Stimulated activated CD8-positive, alpha-beta memory T cell treated with anti-CD3 and anti-CD28 coated beads, Interleukin-7, amount 100 ng/mL, for 24 hours (primary cell): Measurements from ENCODE around the gene ARHGAP26.

Experiments used
- DNase-seq: peaks from one replicate; pipeline ENCODE4 v3.0.0-alpha.2; 2020; ENCODE audit warnings: low read depth

Gene ARHGAP26

DNA sequence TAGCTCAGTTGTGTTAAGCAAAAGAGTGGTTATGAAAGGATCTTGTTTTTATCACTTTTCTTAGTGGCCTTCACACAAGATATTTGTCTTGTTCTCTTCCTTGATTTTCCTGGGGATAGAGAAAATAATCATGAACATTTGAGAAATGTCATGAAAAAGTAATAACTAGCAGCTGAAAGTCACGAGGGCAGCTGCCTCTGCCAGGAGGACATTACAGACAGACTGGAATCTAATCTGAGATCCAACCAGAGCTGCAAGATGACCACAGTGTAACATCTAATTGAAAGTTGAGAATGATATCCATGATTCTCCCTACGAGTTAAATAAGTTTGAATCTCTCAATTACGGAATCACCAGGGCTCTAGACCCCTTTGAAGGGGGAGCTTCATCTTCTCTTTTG is 274.9 kb downstream of the ARHGAP26 start:
- no peak for DNase-seq

DNA sequence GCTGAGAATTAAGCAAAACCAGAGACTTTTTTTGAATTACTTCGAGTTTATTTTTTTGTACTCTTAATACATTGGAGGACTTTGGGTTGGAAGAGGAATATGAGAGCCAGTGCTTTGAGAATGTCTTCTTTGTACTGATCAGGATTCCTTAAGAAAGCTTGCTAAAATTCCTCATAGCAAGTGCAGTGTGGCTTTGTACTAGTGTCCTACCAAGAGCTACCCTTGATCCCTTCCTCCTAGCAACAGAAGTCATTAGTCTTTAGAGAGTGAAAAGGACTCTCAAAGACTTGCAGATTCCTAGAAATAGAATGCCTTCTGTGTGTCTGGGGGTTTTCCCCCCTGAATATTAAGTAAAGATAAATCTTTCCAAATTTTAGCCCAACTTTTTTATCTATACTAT is 276.1 kb downstream of the ARHGAP26 start:
- DNase-seq: no peak

DNA sequence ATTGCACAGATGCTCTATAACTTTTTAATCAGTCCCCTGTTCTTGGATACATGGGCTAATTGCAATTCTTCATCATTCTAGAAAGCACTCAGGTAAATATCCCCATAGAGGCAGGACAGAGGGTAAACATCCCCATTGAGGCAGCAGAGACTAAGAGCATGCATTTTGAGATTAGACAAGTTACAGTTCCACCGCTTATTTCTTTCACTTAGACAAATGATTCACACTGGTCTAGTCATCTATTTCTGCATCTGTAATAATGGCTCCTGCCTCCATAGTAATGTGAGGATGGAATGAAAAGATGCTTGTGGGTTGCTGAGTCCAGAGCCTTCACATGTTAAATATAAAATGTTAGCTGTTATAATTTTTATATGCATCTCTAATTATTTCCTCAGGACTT is 276.9 kb downstream of the ARHGAP26 start:
- DNase-seq: no peak

DNA sequence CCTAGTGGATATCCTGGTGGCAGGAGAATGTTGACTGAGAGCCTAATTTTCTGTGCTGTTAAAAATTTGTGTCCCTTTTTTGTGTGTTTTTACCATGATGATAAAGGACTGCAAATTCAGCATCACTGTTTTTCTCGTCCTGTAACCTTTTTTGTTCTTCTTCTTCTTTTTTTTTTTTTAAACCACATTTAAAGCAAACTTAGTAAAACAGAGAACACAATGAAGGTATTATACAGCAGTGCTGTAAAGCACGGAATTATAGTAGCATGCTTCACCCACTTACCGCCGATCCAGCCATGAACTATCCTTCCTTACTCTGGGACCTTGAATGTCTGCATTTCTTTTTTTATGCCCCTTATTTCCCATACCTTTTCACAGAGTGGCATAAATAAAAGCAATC is 280.0 kb downstream of the ARHGAP26 start:
- DNase-seq: no peak

DNA sequence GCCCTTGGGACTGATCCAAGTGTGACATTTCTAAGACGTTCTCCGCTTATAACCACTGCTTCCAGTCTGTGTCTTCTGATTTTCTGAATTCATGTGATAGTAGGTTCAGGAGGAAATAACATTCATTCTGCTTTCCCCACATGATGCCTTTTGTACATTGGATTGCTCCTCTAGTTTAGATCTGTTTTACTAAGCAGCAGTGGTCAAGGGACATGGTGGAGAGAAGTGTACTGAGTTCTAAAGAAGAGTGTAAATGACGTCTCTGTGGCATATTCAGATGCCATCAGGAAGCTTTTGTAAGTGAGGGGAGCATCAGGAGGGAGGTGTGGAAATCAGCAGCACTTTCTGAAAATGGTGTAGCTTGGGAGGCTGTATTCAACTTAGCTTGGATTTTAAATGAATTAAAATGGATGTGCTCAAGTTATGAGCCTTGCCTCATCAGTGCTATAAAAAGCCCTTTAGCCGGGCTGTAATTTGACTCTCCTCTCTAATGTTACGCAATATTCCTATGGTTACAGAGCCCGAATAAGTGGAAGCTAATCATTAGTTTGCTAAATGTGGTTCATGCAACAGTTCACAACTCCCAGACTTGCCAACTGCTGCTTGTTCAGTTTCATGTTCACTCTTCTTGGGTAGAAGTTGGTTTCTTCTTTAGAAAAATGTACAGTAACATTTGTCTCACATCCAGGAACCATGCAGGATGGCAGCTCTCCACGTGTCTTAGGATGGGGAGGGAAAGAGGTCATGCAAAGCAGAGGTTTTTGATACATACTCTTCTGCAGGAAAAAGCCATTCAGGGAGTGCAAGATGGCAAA is 281.3 kb downstream of the ARHGAP26 start:
- no peak for DNase-seq

DNA sequence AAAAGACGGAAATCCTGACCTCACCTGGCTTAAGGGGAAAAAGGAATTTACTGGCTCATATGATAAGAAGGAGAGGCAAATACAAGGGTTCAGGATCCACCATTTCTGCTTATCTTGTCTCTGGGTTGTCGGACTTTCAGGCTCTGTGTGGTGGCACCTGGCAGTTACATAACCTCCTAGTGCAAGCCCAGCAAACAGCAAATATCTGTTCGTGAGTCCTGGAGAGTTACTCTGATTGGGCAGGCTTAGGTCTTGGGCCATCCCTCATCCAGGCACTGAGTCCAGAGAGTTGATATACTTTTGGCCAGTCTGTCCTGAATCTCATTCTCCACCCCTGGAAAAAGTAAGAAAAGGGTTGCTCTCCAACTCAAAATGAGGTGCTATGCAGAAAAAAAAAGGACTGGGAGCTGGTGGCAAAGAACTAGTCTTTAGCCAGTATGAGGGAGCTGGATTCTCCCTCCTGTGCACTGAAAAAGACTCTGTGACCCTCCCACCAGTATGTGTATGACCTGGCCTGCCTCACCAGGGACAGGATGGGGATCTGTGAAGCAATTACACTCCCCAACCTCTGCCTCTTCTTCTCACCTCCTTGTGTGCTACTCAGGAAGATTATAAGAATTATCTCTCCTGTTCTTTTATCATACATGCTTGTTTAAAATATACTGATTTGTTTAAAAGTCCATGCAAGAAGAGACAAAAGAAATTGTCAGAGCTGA is 282.9 kb downstream of the ARHGAP26 start:
- no peak for DNase-seq

DNA sequence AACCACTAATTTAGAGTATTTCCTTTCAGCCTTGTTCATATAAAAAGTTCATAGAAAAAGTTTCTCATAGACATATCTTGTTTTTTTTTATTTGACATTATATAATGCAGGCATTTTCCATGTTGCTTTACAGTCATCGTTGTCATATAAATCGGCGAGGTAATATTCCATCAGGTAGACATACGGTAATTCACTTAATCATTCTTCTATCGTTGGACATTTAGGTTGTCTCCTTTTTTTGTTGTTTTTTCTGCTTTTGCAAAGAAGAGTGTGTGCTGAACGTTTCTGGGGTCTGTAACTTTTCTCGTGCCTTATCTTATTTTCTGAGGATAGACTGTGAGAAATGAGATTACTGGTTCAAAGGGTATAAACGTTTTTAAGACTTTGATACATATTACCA is 283.6 kb downstream of the ARHGAP26 start:
- no peak for DNase-seq

DNA sequence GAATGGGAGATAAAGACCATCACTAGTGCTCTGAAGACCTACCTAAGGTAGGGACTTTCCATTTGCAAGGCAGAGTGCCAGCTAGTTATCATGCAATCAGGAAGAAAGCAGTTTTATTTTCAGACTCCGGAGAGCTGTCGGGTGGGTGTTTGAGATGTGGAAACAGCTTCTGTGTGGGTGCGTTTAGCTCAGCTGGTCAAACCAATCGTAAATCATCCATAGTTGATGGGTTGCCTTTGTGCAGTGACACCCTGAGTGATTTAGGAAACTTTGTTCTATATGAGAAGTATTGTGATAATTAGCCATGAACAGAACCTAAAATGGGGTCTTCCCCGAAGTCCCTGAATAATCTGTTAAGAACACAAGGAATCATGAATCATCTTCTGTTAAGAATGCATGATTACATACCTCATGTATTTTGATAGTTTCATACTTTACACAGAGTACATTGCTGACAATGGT is 284.3 kb downstream of the ARHGAP26 start:
- no peak for DNase-seq

DNA sequence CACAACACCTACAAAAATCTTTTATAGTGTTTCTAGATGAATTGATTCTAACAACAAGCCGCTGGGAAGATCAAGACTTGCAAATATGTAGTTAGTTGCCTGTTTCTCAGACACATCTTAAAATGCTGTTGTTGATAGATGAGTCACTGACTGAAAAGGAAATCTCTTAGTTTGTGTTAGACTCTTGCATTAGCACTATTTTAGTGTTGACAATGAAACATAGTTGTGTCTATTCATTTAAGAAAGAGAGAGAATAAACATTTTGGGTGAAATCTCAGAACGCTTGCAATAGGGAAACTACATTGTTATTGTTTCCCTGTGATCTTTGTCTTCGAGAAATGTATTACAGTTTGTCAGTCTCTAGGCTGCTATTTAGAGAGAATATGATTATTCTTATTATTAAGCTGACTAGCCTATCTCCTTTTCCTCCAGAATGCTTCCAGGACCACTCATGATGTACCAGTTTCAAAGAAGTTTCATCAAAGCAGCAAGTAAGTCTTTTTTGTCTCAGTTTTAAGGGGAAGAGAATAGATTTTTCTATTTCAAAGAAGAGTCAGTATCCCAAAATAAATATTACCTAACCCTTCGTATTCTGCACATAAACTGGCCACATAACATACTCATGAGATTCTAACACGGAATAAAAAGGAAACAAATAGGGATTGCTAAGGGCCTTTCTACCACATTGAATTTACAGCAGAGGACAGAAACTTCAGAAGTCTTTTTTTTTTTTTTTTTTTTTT is 285.6 kb downstream of the ARHGAP26 start:
- no peak for DNase-seq

DNA sequence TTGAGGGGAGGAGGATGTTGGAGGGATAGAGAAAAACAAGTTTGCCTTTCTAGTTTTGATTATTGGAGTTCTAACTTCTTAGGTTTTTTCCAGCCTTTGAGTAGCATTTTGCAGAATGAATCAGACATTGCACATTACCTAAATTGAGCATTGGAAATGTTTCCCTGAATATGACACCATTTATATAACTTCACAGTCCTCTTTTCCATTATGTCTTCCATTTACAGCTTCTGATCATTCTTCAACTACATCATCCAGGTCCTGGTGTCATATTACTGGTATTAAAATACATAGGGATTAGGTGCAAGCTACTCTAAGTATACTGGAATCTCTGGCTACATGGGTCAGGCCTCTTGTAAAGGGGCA is 286.1 kb downstream of the ARHGAP26 start:
- DNase-seq: no peak

DNA sequence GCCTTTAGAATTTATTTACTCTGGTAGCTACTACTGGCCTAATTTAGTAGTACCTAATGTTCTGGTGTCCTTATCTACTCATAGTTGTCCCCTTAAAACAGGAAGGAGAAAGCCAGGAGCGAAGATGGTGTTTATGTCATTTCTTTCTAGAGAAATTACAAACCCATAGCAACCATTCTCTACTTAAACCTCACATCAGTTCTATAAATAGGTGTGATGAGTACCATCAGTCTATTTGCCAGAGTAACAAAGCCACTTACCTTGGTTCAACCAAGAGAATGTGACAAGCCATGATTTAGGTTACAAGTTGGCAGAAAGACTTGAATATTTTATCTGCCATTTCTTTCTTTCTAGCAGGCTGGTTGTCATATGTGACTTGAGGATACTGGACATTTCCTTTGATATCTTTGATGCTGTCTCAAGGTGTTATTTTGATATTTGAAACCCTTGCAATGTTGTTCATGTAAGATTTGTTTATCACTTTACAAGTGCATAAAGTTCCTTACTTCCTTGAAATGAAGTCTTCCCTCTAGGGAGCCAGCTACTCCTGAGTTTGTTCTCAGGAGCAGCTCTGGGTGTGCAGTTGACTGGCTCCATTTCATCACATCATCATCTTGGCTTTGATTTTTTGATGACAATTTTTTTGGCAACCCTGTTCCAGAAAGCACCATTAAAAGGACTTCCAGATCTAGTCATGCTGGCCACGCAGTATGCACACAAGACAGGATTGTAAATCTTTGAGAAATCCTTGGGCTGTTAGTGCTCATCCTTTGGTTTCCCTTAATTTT is 286.8 kb downstream of the ARHGAP26 start:
- no peak for DNase-seq

DNA sequence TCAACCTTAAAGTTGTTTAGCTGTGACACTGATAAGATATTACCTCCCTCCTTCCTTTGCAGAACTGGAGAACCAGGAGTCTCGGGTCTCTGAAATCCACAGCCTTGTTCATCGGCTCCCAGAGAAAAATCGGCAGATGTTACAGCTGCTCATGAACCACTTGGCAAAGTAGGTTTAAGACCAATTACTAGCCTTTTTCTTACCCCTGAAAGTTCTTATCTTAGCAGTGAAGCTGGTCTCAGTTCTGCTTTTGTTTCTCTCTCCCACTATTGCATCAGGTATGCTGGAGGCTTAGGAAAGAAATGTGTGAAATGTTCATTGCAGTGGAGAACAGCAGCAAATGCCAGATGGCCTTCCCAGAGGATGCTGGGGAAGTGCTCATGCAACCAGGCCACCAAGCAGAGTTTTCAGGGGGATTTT is 287.4 kb downstream of the ARHGAP26 start:
- DNase-seq: no peak

DNA sequence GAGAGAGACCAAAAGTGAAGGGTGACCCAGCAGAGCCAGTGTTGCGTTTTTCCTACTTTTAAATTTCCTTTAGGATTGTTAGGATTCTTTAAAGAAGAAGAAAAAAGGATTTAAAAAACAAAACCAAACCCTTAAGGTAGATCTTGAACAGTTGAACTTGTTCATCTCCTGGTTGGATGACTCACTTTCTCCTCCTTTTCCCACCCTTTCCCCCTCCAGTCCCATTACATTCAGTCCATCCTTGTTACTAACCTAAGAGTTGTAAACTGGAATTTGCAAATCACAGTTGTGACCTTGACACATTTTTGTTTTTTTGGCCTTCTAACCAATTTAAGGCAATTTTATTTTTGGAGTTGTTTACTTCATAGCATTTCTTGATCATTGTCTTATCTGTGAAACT is 289.2 kb downstream of the ARHGAP26 start:
- DNase-seq: no peak

DNA sequence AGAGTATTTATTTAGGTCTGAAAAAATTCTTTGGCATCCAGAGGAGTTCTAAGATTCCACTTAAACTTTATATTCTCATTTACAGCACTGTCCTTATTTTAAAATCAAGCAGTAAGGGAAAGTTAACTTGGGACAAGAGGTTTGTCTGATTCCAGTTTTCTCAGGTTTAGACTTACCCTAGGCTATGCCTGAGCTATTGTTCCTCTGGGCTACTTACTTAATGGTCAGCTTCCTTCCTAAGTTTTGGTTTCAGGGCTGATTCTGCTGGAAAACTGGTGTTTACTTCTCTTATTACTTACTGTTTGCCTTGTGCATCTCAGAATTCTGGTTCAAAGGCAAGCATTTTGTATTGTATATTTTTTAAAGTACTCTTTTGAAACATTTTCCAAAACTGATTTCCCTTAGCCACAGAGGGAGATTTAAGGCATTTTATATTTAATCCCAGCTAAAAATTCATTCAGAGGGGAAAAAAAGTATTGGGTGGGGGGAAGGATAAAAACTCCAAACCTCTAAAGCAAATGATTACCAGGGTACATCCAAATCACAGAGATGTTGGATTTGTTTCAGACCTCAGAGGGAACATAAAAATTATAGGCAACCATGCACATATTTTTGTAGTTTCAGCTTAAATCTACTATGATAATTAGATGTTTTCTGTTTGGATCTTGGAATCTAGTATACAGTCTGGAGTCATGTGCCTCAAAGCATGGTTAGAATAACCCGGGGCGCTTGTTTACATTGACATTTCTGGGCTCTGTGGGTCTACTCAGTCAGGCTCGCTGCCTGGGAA is 290.0 kb downstream of the ARHGAP26 start:
- DNase-seq: no peak

DNA sequence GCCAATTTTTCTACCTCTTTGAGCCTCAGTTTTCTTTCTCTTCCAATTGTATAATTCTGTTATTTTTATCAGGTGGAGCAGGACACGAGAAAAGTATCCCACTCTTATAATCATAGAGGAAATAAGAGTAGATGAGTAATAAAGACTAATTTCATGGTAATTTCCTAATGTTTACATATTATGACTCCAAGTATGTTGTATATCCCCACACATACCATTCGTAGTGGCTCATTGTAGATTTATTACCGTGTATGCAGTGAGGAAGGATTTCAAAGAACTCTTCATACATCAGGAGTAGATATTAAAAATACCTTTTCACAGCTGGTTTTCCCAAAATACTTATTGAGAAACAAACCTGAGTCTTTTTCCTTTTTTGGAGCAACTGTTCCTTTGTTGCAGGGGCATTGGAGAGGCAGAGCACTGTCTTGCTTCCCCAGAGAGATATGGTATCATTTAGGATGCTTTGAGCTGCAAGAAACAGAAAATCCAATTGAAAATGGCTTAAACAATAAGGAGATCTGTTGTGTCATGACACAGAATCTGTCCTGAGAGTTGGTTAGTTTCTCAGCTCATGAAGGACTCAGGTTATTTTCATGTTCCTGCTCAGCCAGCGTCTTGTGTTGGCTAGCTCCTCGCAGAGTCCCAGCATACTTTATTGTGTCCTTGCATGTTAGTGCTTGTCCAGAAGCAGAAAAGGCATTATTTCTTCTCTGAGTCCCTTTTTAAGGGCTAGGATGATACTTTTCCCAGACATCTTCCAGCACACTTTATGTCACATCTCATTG is 291.2 kb downstream of the ARHGAP26 start:
- DNase-seq: no peak

DNA sequence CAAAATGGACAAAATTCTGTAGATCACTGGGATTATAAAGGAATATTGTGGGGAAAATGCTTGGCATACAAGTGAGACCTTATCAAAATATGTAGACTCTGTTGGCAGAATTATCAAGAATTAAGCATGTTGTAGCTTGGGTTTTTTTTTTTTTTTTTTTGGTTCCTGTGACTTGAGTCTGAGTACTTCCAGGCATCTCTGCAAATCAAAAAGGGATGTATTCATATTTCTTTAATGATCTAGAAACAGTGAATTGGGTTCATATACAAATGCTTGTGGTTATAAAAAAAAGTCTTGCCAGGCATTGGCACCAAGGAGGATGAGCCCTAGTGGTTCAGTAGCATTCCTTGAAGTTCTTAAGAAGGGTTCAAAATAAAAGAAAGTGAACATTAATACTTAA is 292.2 kb downstream of the ARHGAP26 start:
- DNase-seq: no peak

DNA sequence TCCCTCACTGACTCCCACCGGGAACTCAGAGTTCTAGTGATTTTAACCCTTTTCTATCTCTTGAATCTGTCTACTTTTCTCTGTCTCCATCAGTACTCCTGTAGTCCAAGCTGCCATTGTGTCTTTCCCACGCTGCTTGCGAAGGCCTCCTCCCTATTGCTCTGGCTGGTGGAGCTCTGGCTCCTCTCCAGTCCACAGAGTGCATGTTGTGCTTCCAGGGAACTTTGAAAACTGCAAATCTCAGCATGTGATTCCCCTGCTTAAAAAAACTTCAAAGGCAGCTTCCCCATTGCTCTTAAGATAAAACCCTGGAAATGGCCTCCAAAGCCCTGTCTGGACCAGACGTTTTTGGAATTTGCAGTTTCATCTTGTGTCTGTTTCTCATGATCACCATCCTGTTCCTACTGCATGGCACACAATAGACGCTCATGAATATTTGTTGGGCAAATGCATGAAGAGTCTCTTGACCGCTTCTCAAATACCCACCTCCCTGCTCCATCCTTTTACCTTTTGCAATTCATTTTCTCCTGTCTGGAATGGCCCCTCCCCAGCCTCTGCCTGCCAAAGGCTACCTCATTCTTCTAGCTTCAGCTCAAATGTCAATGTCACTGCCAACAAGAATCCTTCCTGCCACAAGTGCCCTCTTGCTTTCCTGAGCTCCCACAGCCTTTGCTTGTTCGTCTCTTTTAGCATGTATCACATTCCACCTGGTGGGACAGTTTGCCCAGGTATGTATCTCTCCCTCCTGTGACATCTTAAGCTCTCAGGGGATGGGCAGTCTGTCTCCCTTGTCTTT is 293.2 kb downstream of the ARHGAP26 start:
- no peak for DNase-seq

DNA sequence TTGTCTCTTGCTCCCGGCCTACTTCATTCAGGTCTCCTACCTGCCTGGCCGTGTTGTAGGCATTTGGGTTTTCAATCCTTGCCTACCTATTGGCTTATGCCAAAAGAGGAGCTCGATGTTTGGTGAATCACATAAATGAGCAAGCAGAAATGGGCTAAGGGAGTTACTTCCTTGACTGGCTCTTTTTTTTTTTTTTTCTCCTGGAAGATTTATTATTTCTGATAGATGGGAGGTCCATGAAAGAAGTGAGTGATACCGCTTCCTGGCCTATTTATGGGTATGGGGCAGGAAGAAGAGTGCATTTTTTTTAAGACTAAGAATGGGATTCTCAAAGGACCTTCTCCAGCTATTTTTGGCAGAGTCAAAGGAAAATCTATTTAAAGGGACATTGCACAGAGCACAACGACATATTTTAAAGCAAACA is 294.1 kb downstream of the ARHGAP26 start:
- DNase-seq: no peak

DNA sequence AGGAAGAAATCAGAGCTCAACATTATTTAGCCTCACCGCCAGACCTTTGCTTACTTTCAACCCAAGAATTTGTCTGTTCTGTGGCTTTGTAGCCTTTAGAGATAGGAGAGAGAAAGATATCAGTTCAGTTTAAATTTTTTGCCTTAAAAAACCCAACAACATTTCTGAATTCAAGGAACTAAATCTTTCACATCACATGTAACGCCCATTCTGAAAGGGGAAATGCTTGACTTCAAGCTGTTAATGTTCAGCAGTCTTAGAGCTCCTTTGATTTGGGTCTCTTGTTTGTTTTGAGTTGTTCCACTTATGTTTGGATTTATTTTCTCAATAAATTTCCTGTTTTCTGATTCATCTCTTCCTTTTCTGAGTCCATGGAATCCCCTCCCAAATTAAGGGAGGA is 294.5 kb downstream of the ARHGAP26 start:
- no peak for DNase-seq
